GOT3 (cell line): ENCODE measurements around the gene ARHGEF6.

Source experiments
- DNase-seq: peaks from one replicate; lab custom pipeline; 2025; ENCODE audit warnings: mixed read lengths; lab: John Stamatoyannopoulos, UW

The ARHGEF6 gene

DNA sequence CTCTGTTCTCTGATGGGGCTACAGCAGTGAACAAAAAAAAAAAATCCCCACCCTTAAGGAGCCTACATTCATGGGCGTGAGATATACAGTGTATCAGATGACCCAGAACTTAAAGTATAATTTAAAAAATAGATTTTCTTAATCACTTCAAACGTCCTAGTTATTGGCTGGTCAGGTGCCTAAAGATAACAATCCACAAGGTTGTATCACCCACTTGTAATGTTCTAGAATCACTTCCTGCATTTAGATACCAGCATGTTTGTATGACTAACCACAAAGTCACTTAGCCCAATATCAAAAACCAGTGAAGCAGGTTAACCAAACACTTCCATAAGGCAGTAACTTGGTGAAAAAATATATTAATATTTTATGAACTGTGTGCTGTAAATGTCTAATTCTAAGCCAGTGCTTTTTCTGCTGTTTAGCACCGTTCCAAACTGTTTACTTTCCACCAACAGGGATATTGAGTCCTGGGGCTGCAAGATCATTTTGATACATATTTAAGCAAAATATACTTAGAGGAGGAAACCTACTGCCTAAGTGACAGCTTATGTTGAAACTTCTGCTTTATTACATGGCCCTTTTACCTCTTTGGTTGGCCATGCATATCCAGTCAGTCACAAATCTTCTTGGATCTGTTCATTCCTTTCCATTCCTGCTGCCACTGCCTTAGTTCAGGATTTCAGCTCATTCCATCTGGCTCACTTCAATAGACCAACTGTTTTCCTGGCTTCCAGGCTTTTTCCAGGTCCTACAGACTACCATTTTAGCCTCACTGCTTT lies 89.5 kb downstream of the ARHGEF6 start:
- no peak for DNase-seq

DNA sequence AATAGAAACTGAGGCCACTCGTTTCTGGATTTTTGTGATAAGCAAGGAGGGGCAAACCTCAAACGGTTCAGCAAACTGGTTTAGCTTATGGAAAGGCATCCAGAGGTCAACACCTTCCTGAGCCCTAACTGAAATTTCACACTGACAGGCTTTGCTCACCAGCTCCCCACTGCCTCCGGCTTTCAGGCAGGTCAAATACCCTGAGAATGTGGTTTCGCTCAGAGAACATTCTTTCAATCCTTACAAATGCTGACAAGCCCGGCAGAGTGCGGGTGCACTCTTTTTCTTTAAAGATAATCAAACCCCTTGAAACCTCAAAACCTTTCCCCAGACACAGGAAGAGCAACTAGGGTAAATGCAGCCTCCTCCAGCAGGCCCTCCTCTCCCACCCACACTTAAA lies 91.3 kb downstream of the ARHGEF6 start:
- DNase-seq: no peak

DNA sequence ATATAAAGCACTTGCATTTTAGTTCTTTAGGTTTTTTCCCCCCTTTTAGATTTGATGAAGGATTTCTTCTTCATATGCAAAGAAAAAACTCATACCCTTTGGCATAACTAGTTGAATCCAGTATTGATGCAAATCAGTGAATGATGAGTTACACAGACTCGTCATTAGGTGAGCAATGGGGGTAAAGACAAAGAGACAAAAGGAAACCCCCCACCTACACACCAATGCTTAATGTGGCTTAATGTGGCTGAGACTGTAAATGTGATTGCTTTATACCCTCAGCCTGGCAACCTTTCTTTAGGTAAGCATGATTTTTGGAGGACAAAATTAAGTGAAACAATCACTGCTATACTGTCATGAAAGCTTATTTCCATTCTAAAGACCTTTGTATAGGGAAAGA lies 93.3 kb downstream of the ARHGEF6 start:
- no peak for DNase-seq

DNA sequence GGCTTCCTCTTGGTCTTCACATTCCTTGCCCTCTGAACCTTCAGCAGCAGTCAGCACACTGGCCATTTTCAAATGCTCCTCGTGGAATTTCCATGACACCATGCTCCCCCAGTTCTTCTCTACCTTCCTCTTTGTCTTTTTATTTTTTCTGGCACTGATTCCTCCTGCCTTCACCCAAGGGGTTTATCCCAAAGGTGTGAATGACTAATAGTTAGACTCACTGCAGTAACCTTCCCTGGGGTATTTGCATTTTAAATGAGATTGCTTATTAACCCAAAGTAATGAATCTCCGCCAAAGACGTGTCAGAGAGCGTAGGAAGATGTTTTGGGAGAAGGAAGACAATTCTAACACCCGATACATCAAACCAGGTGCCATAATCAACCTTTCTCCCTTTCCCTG lies 96.6 kb downstream of the ARHGEF6 start:
- DNase-seq: no peak

DNA sequence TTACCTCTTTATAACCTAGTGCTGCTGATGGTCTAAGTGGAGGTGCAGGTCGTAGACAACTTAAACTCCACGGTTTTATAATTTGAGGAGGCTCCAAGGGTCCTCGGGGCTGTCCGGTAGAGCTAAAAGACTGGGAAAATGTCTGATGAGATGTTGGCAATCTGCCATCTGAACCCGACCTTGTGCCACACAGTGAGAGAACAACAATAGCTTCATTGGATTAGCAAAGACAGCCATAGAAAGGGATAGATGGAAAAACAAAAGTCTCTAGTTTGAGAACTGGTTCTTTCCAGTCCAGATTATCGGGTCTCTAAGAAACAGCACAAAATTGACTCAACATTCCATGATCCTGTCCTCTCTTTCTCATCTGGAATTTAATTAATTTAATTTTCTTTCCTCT lies 101.2 kb downstream of the ARHGEF6 start:
- no peak for DNase-seq

DNA sequence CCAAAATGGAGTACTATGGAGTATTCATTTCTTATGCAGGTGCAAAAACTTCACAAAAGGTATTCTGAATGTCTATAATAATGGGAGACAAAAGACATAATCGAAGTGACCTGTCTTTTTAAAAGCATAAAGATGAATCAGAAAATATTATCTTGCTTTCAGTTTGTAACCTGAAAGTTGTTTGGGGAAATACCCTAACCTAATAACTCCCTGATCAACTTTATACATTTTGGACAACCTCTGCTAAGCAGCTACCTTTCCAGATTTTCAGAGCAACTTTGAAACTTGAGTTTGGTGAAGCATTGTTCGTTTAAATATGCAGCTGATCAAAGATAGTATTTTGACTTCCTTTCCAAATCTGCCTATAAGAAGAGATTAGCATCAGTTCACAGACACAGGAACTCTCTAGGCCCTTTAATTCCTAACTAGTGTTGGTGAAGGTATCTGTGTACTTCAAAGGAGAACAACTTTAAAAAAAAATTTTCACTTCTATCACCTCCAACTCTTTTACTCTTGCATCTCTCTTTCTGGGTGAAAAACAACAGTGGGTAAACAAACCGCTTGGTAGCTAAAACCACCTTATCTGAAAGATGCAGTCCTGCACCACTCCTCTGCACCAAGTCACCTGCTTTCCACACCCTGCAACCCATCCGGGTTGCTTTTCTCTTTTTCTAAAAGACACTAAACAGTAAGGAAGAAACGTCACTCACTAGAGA lies 106.3 kb downstream of the ARHGEF6 start:
- DNase-seq: no peak

DNA sequence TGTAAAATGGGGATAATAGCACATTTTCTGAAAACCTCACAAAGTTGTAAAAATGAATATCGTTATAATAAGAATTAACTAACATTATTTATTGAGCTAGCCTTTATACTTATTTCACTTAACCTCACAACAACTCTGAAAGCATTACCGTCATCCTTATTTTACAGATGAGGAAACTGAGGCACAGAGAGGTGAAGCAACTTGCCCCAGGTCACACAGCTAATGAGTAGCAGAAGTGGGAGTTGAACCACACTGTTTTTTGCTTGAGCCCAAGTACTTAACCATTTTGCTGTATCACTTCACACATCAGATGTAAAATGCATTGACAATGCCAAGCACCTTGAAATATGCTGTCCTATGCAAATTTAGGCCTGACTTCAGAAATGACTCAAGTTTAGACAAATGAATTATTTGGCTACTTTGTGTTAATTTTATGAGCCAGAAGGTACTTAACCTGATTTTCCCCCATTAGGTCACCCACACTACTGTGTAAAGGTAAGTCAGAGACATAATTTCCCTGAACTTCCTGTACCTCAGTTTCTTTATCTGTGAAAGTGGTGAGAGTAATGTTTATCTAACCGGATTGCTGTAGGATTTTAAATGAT lies 109.6 kb downstream of the ARHGEF6 start:
- no peak for DNase-seq

DNA sequence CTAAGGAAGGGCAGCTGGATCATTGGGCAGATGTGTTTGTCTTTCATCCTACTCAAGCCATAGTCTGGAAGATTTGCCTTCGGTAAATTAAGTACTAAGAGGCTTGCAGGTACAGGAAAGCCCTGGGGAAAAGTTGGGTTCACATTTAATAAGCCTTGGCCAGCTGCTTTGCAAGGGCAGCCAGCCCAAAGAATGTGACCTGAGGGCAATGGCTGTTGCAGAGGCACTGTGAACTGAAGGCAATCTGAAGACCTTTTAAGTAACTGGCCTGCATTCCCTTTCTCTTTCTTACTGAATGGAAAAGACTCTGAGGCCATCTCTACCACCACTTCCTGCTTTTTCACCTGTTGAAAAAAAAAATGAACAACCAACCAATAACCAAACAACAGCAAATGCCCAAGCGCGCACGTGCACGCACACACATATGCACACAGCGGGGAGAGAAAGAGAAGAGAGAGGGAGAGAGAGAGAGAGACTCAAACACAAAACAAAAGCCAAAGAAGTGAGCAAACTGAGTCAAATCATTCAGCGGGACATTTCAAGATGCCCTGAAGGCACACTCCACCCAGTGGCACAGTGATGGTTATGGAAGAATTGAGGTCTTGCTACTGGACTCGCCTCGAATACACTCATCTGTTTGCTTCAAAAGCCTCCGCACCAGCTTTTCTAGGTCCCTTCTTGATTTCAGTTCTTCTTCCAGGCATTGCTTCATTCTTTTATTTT lies 113.1 kb downstream of the ARHGEF6 start:
- DNase-seq: no peak

DNA sequence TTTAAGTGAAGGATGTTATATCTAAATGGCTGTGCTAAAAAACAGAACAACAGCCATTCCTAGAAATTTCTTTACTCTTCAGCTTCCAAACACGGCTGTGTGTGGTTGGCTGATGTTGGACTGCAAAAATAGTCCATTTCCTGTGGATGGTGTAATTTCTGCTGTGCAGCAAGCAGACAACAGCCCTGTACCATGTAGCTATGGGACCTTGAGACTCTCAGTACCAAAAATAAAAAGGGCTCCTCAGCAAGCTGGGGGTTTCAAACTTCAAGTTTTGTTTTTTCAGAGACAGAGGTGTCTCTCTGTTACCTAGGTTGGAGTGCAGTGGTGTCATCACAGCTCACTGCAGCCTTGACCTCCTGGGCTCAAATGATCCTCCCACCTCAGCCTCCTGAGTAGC lies 114.6 kb downstream of the ARHGEF6 start:
- no peak for DNase-seq

DNA sequence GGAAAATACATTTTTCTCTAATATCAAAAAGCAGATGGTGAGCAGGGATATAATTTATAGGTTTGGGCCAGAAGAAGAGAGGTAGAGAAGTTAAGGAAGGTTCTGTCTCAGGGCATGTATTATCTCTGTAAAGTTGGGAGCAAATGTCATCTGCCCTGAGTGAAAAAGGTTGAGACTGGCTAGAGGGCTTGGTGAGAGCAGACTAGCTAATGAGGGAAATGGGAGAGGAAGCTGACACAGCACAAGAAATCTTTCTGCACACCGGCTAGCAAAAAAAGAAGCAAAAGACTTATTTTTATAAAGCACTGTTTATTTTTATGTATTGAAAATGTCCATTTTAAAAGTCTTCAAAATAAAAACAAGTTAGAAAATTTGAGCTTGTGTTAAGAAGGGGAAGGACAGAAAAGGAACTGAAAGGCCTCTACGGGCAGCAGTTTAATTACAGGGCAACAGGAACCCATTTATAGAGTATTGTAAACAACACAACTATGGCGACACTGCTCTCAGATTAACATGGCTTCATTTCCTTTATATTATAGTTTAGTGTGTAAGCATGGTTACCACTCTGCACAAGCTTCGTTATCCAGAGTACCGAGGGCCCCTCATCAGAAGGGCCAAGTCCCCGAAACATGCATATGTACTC lies 115.4 kb downstream of the ARHGEF6 start:
- DNase-seq: no peak

DNA sequence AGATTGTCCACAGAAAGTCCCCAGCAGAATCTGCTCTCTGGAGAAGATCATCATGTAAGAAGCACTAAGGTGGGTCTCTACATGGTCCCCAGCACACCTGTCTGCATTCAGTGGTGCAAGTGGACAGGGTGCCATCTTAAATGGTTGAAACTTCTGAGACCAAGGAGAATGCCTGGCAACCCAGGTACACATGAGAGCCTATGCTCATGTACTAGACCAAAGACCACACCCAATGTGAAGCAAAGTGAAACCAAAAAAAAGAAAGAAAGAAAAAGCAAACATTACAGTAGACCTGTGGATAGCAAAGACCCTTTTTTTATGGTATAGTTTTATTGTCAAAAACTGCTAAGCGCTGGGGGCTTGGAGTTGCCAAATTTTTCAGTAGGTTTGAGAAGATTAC lies 117.8 kb downstream of the ARHGEF6 start:
- DNase-seq: no peak

DNA sequence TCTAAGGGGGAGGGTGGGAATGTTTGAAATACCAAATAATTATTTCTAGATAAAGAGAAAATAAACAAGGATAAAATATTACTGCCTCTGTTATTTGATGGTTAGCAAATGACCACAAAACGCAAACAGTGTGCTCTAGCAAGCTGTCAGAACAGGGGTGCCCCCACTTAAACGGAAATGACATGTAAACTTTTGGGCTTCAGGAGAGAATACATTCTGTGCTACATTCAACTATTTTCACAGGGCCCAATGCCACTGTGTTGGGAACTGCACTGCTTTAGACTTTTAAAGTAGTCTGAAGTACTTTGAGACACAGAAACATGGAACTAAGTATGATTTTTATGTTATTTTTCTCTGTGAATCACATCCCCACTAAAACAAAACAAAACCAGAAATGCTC lies 118.6 kb downstream of the ARHGEF6 start:
- DNase-seq: no peak

DNA sequence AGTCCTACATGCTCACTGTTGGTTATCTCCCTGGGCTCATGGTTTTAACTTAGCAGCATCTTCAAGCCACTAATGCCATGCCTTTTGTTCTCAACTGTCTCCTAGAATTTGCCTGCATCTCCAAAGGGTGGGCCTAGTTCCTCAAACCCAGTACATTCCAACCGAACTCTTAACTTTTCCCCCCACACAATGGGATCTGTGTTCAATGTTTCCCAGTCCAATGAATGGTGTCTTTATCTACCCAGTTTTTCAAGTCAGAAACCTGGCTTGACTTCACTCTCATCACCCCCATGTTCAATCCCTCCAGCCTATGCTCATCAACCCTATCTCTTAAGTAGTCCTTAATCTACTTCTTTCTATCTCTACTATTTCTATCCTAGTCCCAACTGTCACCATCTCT lies 119.8 kb downstream of the ARHGEF6 start:
- no peak for DNase-seq

DNA sequence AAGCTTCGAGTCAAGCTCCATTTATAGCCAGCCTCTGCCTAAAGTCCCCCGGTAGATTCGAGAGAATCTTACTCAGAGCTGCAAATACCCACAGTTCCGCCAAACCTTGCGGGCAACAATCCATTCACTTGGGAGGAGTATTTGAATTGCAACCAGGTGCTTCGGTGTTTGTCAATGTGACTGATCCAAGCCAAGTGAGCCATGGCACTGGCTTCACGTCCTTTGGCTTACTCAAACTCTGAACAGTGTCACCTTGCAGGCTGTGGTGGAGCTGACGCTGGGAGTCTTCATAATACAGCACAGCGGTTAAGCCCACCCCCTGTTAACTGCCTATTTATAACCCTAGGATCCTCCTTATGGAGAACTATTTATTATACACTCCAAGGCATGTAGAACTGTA lies 121.6 kb downstream of the ARHGEF6 start:
- DNase-seq: no peak

DNA sequence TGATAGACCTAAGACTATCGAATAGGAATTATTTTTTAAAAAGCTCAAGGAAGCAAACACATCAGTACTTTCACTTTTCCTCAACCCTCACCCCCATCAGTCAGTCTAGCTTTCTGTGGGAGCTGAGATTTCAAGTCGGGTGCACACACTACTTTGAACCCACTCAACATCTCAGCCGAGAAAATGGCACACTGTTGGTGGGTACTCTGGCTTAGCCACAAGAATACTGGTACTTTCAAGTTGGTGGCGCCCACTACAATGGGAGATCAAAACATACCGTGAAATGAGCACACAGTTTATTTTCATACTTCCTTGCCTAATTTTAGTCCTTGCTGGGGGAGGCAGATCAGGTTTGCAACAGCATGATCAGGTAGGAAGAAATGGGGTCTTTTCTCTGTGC lies 122.6 kb downstream of the ARHGEF6 start:
- DNase-seq: no peak

DNA sequence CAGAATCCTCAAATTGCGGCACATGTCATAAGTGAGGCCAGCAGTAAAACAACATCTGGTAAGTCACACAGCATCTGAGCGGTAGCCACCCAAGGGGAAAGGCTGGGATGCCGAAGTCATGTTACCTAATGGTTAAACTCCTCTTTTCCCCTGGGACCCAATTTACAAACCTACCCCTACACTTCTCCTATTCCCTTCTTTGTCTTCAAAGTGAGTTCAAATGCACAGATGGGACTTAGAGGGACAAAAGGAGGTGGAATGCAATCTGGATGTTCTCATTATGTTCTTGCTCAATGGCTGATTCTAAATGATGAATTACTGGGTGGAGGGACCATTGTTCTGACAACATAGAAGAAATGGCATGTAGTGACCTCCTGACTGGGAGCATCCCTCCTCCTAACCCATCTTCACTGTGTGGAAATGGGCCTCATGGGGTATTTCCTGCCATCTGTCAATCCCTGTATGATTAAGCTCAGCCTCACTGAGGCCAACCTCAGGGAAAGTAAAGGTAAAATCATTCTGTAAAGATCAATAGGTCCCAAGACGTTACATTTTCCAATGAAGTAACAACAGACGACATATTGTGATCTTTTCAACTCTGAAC lies 124.3 kb downstream of the ARHGEF6 start:
- DNase-seq: no peak

DNA sequence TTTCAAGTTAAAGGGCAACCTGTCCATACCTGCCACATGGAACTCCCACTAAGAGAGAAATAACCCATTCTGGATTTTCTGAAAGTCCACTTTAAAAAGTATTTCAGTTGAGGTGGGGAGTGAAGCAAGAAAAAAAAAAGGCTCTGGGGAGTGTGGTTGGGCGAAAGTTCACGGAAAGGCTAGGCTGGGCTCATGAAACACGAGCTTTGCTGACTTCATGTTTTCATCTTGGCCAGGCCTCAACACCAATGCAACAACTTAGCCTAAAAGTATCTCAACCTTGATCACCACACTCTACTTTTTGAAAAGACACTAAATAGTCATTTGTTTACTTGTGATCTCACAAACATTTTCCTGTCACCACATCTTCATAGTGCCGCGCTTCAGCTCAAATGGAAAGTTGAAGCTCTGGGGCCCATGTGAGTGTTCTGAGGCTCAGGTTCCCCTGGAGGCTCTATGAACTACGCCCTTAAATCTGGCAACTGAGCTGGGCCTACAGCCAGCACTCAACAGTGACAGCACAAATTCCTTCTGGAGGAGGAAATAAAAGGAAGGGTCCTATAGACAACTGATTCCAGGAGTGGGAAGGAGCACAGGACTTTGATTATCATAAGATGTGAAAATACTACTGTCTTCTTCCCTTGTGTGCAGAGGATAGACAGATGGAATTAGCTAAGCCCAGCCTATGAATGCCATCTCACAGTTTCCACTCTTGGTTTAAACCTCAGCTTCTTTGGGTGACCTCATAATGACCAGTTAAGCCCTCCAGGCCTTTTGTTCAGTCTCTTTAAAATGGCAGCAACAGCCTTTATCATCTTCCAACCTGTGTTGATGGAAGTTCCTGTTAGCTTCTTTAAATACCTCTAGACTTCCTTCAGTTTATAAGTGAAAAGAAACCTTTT lies 127.7 kb downstream of the ARHGEF6 start:
- DNase-seq: no peak

DNA sequence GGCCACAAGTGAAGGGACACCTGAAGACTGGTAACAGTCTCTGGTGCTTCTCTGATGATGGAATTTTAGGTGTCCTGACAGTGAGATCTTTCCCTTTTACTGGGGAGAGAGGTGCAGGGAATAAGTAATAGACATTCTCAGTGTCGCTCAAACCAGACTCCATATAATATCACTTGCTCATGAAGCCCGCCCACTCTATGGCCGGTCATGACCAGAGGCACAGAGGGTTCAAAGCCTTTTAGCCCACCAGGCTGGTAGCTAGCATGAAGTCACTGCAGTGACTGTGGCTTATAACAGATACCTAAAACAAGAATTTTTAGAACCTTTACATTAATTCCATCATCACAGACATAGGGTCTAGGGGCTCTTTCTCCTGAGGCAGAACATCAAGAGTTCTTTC lies 129.9 kb downstream of the ARHGEF6 start:
- DNase-seq: no peak

DNA sequence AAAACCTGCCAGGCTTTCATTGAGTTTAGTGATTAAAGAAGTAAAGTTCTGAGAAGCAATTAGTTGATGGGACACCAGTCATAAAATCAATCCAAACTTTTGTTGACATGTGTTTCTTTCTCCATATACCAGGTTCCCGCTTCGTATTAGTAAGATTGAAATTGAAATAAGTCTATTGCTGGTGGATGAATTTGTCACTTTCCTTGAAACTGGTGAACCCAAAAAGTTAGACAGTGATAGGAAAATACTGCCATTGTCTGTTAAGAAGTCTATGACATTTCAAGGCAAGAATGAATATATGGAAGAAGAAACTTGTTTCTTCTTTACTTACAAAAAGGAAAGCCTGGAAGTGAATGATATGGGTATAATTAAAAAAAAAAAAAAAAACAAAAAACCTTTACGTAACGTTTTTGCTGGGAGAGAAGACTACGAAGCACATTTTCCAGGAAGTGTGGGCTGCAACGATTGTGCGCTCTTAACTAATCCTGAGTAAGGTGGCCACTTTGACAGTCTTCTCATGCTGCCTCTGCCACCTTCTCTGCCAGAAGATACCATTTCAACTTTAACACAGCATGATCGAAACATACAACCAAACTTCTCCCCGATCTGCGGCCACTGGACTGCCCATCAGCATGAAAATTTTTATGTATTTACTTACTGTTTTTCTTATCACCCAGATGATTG lies 132.9 kb downstream of the ARHGEF6 start, which contains the start of gene CD40LG:
Gene CD40LG (plus strand): TSS at position 482 of the 684 bp plus-strand sequence. CDS start 91 bp downstream, at position 573.
- DNase-seq: no peak
